Cardiac muscle cell (in vitro differentiated cells and primary cell): Measurements from ENCODE around the gene TULP1. TPM values are rescaled to one million over a fixed set of nuclear protein-coding genes. Genes with fewer than 3 reads are reported as not detected.

Source experiments
- DNase-seq, 2 donors: peaks; one replicate each; pipeline versions ENCODE4 v3.0.0 to v3.0.0-alpha.2; 2010 to 2017; ENCODE audit warnings: low read depth in 1 of 2, low spot score in 1 of 2
- H3K27ac ChIP-seq: fragments of 200-600 bp; sonication (generic); 2 replicates; pipeline ENCODE4 v1.5.1; 2016
- H3K27me3 ChIP-seq: fragments of 200-600 bp; sonication (generic); 2 replicates; pipeline ENCODE4 v1.6.0; 2016; ENCODE audit warnings: control low read depth
- H3K36me3 ChIP-seq: fragments of 200-600 bp; sonication (generic); 2 replicates; pipeline ENCODE4 v1.5.1; 2016; ENCODE audit warnings: control low read depth
- H3K4me1 ChIP-seq: fragments of 200-600 bp; sonication (generic); 2 replicates; pipeline ENCODE4 v1.8.1; 2017; ENCODE audit warnings: low read depth, mild to moderate bottlenecking, mixed run types
- H3K4me3 ChIP-seq: fragments of 200-600 bp; sonication (generic); 2 replicates; pipeline ENCODE4 v1.5.1; 2016; ENCODE audit warnings: mild to moderate bottlenecking
- H3K9me3 ChIP-seq: fragments of 200-600 bp; sonication (generic); 2 replicates; pipeline ENCODE4 v1.5.1; 2017; ENCODE audit warnings: low read depth, mild to moderate bottlenecking, control low read depth
- polyA plus RNA-seq: library from polyadenylated mRNA; unstranded; fragments of >200 nt; fragmentation: Nextera tagmentation; extraction: Ambion mirVana; gene quantifications from 2 replicates; pipeline ENCODE4 v1.2.1, GENCODE V29; 2016
- total RNA-seq: library from RNA; depleted of rRNA; stranded (reverse); fragments of >200 nt; gene quantifications from 2 replicates; pipeline ENCODE4 v1.2.3, GENCODE V29; 2016
- TF ChIP-seq, protein P1 (sequence below): IDR thresholded peaks from 2 replicates; pipeline ENCODE4 v1.5.1; 2012; ENCODE audit warnings: low read depth, mild to moderate bottlenecking, low read length

Gene TULP1
- total and polyA plus RNA-seq, 2 experiments from 2014 or later, result 0.92 to 5.2 TPM

DNA sequence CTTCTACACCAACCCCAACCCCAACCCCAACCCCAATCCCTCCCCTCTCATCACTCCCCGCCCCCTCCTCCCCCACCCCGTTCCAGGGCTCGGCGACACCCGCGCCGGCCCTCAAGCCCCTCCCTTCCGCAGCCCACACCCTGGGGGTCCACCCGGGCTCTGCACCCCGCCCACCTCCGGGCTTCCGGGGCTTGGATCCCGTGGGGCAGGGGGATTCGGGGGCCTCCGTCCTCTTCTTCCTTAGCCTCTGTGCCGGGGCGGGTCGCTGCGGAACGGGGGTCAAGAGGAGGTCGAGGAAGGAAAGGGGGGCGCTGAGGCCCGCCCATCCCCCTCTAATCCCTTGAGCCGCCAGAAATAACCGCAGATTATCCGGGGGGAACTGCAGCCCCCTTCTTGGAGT is 690 bp downstream of the TULP1 start:
- Histone ChIP-seq H3K27ac (no peak overlapping the region), H3K4me1 (peaks cover 9% of the 10 kb centered on the region), H3K27me3 (no peaks in the 10 kb centered on the region), H3K9me3 (no peaks in the 10 kb centered on the region), H3K36me3 (no peaks in the 10 kb centered on the region), H3K4me3 (no peak overlapping the region)
- no peak for DNase-seq
- TF ChIP-seq, protein P1, sequence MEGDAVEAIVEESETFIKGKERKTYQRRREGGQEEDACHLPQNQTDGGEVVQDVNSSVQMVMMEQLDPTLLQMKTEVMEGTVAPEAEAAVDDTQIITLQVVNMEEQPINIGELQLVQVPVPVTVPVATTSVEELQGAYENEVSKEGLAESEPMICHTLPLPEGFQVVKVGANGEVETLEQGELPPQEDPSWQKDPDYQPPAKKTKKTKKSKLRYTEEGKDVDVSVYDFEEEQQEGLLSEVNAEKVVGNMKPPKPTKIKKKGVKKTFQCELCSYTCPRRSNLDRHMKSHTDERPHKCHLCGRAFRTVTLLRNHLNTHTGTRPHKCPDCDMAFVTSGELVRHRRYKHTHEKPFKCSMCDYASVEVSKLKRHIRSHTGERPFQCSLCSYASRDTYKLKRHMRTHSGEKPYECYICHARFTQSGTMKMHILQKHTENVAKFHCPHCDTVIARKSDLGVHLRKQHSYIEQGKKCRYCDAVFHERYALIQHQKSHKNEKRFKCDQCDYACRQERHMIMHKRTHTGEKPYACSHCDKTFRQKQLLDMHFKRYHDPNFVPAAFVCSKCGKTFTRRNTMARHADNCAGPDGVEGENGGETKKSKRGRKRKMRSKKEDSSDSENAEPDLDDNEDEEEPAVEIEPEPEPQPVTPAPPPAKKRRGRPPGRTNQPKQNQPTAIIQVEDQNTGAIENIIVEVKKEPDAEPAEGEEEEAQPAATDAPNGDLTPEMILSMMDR, result no peak

DNA sequence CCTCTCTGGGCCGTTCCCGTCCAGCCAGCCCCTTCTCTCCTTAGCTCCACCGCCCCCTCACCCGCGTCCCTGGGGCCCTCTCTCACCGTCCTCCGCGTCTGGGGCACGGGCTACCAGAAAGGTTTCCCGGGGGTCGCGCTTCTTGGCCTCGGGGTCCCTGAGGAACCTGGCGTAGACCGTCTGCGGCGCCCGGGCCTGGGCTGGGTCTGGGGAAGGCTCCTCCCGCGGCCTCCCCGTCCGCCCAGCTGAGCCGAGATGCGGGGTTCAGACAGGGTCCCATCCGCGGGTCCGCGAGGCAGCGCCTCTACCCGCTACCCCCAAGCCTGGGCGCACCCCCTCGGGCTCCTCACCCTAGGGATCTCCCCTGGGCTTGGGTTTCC is 1.1 kb downstream of the TULP1 start:
- no peak overlapping the region for H3K27ac ChIP-seq
- no peaks in the 10 kb centered on the region for H3K27me3 ChIP-seq
- H3K4me3 ChIP-seq, result no peak overlapping the region
- H3K36me3 ChIP-seq, result no peaks in the 10 kb centered on the region
- no peaks in the 10 kb centered on the region for H3K9me3 ChIP-seq
- no peak for DNase-seq
- peaks cover 9% of the 10 kb centered on the region for H3K4me1 ChIP-seq
- TF ChIP-seq, protein P1, result no peak

DNA sequence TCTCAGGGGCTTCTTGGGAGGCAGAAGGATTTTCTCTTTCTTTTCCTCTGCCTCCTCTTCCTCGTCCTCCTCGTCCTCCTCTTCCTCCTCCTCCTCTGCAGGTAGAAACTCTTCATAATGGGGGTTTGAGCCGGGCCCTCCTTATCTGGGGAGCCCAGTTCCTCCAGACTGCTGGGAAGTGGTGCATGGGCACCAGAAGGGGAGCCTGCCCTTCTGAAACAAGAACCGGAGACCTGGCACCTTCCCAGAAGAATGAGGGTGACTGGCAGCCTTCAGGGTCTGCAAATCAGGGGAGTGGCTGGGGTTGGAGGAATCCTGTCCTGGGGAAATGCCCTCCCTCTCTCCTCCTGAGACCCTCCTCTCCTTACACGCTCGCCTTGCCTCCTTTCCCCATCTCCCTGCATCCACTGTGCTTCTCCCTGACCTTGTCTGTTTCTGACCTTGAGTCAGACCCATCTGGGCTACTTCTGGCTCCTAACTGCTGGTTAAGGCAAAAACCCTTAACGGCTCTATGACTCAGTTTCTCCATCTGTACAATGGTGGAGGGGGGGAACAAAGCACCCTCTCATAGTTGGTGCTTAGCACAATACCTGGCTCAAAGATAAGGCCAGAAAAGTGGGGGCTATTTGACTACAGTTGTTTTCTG is 1.7 kb downstream of the TULP1 start:
- Histone ChIP-seq H3K27me3 (no peaks in the 10 kb centered on the region), H3K4me1 (peaks cover 9% of the 10 kb centered on the region), H3K27ac (no peak overlapping the region), H3K9me3 (no peaks in the 10 kb centered on the region), H3K36me3 (no peaks in the 10 kb centered on the region), H3K4me3 (no peak overlapping the region)
- TF ChIP-seq, protein P1, result no peak
- no peak for DNase-seq

DNA sequence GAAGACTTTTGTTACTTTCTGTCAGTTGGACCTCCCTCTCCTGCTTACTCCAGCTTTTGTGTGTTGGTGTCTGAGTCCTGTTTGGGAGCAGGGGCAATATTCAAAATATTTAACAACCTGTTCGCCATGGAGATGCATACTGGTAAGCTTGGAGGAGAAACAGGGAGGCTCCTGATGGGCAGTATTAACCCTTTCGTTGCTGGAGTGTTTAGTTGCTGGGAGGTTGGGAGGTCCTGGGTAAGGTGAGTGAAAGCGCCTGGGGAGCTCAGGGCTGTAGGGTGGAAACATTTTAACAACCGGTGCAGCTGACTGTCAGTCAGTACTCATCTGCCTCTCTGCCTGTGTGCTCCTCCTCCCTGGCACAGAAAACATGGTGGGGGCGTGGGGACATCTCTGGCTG is 4.2 kb downstream of the TULP1 start:
- H3K27me3 ChIP-seq, result no peaks in the 10 kb centered on the region
- H3K9me3 ChIP-seq, result no peaks in the 10 kb centered on the region
- H3K4me1 ChIP-seq, result peaks cover 9% of the 10 kb centered on the region
- TF ChIP-seq, protein P1, result no peak
- no peak overlapping the region for H3K27ac ChIP-seq
- no peaks in the 10 kb centered on the region for H3K36me3 ChIP-seq
- no peak overlapping the region for H3K4me3 ChIP-seq
- no peak for DNase-seq

DNA sequence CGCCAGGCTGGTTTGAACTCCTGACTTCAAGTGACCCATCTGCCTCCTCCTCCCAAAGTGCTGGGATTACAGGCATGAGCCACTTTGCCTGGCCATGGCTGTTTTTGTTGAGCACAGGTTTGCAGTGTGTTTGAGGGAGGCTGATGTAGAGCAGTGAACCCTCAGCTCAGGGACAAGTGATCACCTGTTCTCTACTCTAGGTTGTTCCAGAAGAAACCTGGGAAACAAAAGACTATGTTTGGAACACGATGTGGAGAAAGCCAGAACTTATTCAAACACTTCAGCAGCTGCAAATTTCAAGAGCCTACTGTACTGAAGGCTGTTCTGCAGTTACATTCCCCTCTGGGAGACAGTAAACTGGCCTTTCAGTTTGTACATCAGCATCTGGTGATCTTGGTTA is 4.7 kb downstream of the TULP1 start:
- no peak for DNase-seq
- H3K27ac ChIP-seq, result no peak overlapping the region
- peaks cover 9% of the 10 kb centered on the region for H3K4me1 ChIP-seq
- H3K27me3 ChIP-seq, result no peaks in the 10 kb centered on the region
- no peaks in the 10 kb centered on the region for H3K9me3 ChIP-seq
- H3K4me3 ChIP-seq, result no peak overlapping the region
- H3K36me3 ChIP-seq, result no peaks in the 10 kb centered on the region
- TF ChIP-seq, protein P1, result no peak

DNA sequence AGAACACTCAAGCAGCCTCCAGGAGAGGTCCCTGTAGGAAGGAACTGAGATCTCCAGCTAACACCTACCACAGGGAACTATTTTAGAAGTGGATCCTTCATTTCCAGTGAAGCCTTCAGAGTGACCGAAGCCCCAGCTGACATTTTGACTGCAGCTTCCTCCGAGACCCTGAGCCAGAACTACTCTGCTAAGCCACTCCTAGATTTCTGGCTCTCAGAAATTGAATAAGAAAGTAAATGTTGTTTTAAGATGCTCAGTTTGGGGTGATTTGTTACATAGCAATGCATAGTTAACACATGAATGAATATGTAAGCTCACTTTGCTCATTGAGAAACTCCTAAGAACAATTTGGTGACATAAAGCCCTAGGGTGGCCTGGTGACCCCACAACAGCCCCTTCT is 5.5 kb downstream of the TULP1 start:
- Histone ChIP-seq H3K9me3 (no peaks in the 10 kb centered on the region), H3K27me3 (no peaks in the 10 kb centered on the region)
- no peak for DNase-seq

More for the DNA sequence above, 5.5 kb downstream of the TULP1 start:
- Histone ChIP-seq H3K36me3 (no peaks in the 10 kb centered on the region), H3K4me1 (peaks cover 9% of the 10 kb centered on the region), H3K4me3 (no peak overlapping the region), H3K27ac (no peak overlapping the region)
- TF ChIP-seq, protein P1, result no peak
